ENCODE results near the gene CFAP20DC.

DNA sequence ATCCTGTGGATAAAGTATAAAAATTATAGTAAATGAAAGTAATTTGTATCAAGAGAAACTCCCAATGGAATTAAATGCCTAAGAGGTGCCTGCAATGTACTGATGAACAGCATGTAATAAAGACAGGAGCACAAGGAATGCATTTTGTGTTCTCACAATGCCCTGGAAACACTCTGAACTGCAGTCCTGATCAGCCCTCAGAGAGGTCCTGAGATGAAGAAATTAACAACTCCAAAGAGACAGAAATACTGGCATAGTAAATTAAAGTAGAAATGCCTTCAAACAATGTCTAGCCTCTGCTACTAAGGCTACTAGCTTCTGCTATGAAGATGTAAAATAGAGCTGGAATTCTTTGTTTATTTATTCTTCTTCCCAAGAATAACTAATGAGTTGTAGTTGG lies 59.9 kb downstream of the CFAP20DC start:
- no peak for TF ChIP-seq CTCF (IDR thresholded peaks at IDR 0.05)
- no peak for TF ChIP-seq POLR2A (IDR thresholded peaks at IDR 0.05)
